M059J (cell line): ENCODE results near the gene EPHB1. TPM values are rescaled to one million over a fixed set of nuclear protein-coding genes. Genes with fewer than 3 reads are reported as not detected.

Experiments used
- DNase-seq: peaks from one replicate; pipeline ENCODE4 v3.0.0-alpha.2; 2012; ENCODE audit warnings: low read depth
- total RNA-seq: library from RNA; depleted of rRNA; stranded (reverse); fragments of >200 nt; shearing (Covaris generic); gene quantifications from 2 replicates; pipeline ENCODE4 v1.2.3, GENCODE V29; 2014

The EPHB1 gene
- total RNA-seq, 1 experiment from 2014 or later = 1.0 TPM

DNA sequence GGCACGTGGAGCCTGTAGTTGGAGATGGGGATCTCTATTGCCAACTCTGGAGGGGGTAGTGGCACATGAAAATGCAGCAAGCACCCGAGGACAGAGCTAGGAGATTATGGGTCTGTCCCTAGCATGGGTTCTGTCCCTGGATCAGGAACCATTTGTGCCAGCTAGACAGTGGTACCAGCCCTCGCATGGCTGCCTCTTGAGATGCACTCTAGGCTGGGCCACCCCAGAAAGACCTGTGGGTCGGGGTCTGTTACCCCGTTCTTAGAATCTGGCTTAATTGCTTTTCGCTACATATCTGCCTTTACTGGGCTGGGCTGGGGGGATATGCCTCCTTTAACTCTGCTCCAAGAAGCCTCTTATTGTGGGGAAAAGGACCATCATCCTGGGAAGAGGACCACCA lies 54.5 kb downstream of the EPHB1 start:
- DNase-seq = no peak

DNA sequence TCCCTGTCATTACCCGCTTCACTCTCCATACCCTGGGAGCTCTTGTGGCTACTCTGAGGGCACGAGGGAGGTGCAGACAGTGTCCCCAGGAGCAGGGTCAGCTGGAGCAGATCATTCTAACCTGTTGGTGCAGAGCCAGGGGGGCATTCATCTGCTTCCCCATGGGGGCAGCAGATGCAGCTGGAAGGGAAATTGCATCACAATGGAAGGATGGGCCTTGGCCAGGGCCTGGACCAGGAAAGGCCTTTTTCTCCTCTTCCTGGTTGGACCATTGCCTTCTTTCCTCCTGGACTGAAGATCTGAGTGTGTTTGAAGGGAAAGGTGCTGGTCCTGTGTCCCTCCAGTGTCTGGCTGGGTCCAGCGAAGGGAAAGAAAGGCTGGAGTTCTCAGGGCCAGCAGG lies 55.7 kb downstream of the EPHB1 start:
- DNase-seq = no peak

DNA sequence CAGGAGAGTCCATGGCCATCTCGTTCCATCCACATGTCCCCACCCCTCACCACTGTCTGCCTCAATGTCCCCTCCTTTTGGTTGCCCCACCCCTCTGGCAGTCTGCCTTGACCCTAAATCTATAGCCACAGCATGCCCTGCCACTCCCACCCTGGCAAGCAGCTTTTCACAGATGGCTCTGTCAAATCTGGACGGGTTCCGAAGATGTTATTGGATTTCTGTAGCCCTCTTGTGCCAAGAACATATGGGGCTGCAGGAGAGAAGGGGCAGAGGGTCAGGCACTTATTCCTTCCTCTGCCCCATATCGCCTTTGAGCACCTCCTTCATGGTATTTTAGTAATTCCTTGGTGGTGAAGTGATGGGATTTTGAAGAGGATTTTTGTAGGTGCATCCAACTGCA lies 57.1 kb downstream of the EPHB1 start:
- no peak for DNase-seq

DNA sequence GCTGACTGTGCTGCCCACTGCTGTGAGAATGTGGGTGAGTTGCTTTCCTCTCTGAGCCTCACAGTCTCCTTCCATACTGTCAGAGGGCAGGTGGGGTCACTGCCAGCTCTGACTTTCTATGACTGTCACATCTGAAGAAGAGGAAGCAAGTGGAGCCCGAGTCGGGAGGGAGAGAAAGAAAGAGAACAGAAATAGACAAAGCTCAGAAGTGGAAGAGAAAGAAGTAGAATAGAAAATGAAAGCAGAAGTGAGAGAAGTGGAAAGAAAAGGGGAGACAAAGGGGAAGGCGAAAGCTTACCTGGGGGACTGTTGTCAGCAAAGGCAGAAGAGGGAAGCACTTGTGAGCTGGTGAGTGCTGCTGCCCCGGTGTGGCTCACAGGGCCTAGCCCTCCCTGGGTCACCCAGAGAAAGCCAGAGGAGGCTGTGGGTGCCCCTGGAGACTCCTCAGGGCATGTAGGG lies 57.9 kb downstream of the EPHB1 start:
- DNase-seq = no peak

DNA sequence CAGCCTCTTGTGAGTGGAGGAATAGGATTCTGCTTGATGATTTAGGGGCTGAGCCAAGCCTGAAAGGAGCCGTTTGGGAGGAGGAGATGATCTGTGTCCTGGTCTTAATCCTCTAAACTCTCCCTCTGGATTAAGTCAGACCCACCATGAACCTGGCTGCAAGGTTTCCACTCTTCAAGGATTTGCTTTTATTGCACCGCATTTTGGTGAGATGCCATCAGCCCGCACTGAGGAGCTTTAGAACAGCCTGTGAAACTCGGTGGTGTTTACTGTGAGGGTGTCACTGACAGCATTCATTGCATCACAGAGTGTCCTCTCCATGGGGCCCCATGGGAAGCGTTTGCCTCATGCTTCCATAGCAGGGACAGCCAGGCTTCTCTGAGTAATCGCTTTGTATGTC lies 59.2 kb downstream of the EPHB1 start:
- no peak for DNase-seq

DNA sequence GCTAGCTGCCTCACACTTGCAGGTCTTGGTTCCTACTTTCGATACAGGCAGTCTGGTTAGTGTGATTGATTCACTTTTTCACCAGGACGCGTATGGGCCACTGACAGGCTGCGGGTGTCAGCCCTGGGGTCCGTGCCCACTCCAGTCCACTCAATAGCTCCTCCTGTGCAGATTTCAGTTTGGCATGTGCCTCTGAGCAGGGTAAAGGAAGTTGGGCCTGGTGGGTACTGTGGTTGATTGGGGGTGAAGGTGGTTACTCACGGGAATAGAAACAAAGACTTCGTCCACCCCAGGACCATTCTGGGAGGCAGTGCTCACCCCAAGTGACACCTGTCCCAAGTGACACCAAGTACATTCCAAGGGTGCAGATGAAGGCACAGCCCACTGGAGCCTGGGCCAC lies 62.3 kb downstream of the EPHB1 start:
- DNase-seq = no peak

DNA sequence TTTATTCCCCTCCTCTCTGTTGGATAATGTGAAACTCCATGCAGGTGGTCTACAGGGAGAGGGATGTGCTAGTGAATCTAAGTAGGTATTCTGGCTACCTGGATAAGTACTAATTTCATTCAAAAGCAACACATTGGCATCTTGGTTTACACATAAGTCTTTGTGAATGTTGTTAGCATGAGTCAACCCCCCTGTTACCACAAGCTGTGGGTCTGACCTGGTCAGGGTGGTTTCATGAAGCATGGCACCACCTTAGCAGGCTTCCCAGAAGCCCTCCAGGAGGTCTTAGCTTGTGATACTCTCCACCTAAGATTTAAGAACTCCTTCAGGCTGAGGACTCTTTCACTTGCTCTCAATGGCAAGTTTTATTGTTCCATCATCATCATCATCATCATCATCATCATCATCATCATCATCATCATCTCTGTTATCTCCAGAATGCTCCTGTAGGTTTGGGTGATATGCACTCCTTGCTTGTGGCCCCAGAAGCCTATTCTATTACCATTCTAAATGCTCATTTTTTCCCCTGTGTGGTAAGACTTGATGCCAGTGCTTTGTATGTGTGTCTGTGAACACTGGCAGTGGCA lies 62.8 kb downstream of the EPHB1 start:
- peak; percentile 35 for DNase-seq

DNA sequence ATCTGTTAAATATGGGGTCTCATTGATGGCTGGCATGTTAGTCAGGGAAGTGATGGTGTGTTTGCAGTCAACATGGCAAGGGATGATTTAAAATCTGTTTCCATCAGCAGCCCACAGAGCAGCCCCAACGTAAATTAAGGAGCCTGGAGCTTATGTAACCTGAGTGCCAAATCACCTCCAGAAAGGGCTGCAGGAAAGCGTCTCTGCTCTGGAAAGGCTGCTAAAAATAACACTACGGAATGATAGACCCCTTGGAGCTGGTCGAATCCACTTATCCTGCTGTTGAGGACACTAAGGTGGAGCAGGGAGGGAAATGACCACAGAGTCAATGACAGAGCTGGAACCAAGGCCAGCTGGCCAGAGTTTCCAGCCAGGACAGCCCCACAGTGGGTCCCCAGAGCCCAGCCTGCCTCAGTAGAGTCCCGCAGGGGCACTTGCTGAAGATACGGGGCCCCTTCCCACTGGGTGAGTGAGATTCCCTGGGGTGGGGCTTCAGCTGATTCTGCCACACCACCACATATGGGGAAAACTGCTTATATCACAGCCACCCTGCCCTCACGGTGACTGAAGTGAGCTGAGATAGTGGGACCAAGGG lies 63.5 kb downstream of the EPHB1 start:
- DNase-seq = no peak

DNA sequence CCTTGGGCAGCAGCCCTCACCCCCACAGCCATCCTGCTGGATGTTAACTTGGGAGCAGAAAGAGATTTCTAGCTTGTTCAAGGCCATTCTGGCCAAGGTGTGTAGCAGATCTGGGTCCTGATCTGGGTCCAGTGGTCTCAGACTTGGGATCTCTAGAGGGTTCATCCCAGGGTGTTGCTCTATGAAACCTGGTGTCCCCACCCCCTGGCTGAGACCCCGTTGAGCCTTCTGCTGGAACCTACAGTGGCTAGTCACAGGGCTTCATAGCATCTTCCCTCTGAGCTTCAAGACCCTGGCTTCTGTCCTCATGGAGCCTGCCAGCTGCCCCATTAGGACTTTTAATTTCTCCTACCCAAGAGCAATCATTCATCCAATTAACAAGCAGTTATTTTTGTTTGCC lies 64.3 kb downstream of the EPHB1 start:
- no peak for DNase-seq

DNA sequence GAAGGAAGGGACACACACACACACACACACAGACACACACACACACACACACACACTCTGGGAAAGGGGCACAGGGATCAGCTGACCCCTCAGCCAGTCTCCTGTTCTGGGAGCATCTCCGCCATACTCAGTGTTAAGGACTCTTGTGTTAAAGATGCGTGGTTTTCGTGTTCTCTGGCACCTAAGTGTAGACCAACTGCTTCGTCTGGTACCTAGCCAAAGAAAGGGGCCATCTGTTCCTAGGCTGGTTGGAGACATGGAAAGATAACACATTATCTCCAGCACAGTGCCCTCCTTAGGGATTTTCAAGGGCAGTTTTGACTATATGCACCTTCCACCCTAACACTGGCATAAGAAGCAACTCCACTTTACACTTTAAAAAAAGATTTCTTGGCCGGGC lies 65.1 kb downstream of the EPHB1 start:
- no peak for DNase-seq

DNA sequence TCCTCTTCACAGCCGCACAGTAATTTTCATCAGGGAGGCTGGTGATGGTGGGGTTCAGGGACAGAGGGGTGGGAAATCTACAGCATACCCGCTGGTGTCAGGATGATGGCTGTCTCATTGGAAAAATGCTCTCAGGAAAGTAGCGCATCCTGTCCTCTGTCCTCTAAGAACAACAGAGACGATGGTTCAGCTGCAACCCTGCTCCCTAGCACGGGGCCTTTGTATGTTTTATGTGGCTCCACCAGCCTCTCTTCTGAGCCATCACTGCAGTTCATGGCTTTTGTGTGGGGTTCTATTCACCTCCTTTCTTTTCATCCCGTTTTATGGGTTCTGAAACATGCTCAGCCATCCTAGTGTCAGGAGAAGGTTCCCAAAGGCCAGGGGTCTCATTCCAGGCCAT lies 68.9 kb downstream of the EPHB1 start:
- DNase-seq = no peak

DNA sequence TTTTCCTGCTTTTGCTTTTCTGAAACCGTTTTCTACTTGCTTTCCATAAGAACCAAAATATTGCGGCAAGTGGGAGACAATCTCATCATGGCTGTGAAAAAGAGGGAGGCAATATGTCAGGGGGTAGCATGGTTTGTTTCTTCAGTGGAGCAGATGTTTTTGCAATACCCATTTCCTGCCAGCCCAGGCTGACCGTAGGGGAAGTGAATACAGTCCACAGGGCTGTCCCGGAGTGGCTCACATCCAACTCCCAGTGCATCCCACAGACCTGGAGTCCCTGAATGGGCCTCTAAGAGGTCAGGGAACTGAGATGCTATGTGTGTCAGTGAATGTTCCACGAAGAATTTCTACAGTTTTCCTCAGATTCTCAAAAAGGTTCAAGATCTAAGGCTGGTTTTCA lies 69.6 kb downstream of the EPHB1 start:
- DNase-seq = no peak

DNA sequence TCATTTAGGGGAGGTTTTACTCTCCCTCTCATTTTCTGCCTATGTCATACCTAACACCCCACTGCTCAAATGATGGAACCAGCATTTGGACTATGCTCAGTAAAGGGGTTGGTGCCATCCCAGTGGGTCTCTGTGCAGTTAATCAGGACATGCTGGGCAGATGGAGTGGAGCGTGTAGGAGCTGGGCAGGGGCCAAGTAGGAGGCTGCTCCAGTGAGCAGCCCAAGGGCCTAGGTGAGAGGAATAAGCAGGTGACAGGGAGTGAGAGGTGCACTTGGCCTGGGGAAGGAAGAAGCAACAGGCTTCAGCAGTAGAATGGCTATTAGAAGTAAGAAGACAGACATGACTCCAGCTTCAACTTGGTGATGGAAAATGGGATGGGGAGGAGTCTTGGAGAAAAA lies 72.2 kb downstream of the EPHB1 start:
- no peak for DNase-seq

DNA sequence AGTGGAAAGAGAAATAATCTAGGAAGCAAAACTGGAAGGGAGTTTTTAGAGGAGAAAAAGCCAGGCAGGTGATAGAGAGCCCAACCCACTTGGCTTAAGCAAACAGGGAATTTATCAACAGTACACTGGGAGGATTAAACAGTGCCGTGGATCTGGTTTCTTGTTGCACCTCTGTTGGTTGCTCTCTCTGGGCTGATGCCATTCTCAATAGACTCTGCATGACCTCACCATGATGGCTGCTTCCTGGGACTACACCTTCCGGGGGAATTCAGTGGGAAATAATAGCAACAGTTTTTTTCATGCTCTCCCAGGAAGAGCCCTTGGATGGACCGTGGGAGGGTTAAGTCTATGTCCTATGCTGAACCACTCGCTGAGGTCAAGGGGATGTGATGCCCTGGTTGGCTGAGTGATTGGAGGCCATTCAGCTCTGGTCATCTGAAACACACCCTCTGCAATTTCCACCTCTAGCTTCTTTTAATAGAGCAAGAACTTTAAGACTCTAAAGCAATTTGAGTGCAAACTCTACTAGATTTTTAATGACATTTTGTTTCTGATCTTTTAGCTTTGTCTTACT lies 74.2 kb downstream of the EPHB1 start:
- DNase-seq = no peak

DNA sequence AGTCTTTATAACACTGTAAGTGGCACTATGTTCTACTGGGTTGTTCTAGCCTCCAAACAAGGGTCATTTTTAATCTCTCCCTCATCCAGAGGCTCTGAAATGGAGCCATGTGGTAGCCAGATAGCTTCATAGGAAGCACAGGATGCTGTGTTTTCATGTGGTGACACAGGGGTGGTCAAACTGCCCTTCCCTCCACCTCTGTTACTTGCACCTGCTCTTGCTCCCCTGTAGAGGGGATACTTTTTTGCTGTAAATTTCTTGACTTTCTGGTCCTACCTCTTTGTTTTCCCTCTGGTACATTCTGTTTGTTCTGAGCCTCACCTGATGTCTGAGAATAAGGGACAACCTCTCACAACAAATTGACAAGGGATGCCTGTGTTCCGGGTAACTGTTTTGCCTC lies 76.8 kb downstream of the EPHB1 start:
- DNase-seq = no peak

DNA sequence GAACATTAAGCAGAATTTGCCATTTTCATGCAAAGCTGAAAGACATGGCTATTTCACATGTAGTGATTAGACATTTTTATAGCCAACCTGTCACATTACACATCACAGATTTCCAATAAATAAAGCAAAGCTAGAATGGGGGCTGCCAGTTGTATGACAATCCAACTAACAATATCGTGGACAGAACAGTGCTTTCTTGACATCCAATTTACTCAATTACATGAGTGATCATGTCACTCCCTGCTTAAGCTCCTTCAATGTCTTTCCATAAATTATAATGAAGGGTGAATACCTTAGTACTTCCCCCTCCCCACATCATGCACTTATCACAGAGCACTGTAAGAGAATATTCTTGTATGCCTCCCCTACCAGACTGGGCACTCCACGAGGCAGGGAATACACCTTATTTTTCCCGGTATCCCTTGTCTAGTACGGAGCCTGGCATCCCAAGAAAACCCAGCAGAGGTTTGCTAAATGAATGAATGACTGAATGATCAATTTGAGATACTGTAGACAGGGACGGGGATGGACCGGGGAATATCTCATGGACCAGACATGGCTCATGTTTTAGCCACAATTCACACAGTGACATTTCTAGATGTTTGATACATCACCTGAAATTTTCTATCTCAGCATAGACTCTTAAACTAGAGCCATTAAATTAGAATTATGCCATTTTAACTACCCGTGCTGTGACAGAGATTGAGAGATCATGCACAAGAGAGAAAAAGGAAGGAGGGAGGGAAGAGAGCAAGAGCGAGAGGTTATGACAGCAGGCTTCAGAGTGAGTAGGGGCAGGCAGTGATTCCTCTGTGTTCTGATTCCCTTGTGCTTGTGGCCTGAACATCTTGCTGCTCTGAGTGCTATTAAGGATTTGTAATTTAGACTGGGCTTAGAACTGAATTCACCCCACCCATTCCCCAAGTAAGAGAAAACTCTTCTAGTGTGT lies 77.7 kb downstream of the EPHB1 start:
- no peak for DNase-seq

DNA sequence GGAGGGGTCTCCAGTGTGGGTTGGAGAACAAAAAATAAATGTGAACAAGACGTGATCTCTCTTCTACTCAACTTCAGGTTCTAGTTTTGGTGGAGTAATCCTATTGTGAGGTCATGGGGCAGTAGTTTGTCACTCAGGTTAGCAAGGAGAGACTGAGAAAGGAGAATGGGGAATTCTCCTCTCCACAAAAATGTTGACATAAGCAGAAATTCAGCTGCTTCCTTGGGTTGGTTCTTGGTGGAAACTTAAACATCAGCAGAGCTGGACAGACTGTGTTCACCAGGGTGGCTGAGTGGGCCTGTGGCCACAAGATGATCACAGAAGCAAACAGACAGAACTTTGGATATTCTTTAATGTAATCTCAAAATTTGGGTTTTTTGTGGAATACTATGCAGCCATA lies 78.7 kb downstream of the EPHB1 start:
- DNase-seq = no peak

DNA sequence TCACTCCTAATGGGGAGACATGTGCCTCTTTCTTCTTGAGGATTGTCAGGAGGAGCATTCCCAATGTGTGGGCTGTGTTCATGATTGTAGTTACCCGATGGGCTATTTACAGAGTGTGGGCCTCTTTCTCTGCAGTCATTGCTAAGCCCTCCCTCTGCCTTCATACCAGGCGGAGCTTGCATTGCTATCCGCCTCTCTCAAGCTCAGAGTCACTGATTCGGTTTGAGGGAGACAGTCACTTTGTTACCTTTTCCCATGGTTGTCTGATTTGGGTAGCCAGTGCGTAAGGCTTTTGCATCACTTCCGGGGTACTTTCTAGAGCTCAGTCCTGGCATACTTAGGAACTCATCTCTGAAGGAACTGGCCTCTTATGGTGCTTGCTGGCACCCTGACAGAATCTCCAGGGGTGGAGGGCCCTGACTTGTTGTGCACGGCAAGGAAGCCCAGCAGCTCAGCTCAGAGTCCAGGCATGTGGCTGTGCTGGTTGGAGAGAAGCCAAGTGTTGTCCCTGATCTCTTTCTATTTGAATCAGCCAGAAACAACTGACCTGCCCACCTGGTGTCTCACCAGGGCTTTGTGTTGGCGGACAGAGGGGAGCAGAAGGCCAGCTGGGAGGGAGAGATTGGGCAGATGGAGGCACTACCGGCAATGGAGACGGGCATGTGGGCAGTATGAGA lies 79.8 kb downstream of the EPHB1 start:
- DNase-seq = peak; percentile 38

DNA sequence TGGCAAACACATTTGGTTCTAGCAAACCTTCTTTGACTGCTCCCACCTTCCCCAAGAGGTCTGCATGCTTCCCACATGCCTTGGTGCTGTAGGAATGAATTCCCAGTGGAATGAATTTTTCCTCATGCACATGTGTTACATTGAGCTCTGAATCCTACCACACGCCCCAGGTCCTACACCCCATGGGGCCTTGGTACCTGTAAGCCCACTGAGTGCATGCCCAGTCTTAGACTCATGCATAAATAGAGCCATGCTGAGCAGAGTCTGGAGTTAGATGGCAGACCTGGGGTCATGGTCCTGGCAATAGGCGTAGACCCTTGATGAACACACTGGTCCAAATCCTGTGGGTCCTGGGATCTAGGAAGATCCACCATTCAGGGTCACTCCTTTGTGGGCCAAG lies 81.8 kb downstream of the EPHB1 start:
- DNase-seq = no peak

DNA sequence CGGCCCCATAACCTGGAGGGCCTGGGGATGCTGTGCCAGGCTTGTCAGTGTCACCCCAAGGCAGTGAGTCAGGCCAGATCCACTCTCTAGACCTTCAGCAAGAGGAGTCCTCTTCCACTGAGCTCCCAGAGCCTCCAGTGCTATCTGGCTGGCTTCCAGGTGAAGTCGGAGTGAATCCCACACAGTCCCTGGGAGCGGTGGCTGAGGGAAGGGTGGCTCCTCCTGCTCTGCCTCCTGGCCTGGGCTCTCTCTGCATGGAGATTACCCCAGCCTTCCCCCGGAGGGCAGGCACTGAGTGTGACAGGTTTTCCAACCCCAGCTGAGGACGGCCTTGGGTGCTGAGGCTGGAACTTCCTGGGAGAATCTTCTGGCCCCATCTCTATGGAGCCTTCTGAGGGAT lies 82.7 kb downstream of the EPHB1 start:
- peak; percentile 48 for DNase-seq

DNA sequence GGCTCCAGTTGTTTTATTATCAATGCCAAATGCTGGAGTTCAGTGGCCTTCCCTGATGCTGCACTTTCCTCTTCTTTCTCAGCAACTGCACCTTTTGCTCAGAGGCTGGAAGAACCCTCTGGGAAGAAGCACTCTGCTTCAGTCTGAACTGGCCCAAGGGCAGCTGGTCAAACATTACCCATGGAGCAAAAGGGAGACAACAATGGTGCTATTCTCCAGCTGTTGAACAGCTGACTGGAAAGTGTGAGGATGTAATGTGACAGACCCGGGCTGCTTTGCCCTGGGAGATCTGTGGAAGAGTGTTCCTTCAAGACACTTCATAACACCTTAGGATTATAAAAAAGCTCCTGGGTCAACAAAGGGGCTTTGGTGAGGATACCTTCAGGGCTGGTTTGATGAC lies 84.9 kb downstream of the EPHB1 start:
- DNase-seq = no peak

DNA sequence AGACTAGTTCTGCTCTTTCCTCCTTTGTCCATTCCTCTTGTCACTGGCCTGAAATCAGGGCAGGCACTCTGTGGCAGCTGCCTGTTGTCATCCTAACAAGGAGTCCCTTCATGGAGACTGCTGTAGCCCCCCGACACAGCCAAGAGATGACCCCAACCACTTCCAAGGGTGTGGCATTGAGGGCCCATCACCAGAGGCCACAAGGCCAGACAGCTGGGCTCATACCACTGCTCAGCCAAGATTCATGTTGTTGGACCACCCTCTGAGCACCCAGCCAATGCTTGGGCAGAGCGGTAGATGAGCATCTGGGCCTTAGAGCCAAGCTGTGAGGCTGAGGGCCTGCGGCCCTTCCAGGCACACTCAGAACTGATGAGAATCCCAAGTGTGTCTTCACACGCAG lies 85.4 kb downstream of the EPHB1 start:
- DNase-seq = no peak
